PC-3 (cell line): ENCODE results near the gene CRYBG2. TPM values are rescaled to one million over a fixed set of nuclear protein-coding genes. Genes with fewer than 3 reads are reported as not detected.

Experiments used
- ATAC-seq: fragments of 200-7000 bp; cut with Tn5 transposase; 2 replicates; pipeline ENCODE4 v1.9.1; 2020; ENCODE audit warnings: mild to moderate bottlenecking, moderate library complexity
- BruUV-seq: library from RNA; stranded (reverse); fragments of 400-500 nt; replicated peaks from 2 replicates; lab custom pipeline; 2021; lab: Mats Ljungman, UMichigan
- CTCF ChIA-PET: fragments of 300-600 bp; sonication (Branson Sonifier 250); formaldehyde crosslinking; loops from one replicate; lab custom pipeline; 2022; ENCODE audit warnings: antibody characterized with exemption; lab: Charles Lee
- POLR2A ChIA-PET: fragments of 300-600 bp; sonication (Branson Sonifier 250); formaldehyde crosslinking; loops from one replicate; lab custom pipeline; 2022; ENCODE audit warnings: antibody characterized with exemption; ENCODE audit not compliant: unreplicated experiment; lab: Charles Lee
- DNase-seq: peaks from one replicate; pipeline ENCODE4 v3.0.0-alpha.2; 2015
- H2AFZ ChIP-seq: fragments of 300-600 bp; sonication (generic); 2 replicates; pipeline ENCODE4 v1.6.0; 2016; ENCODE audit warnings: antibody characterized with exemption, low read length
- H3F3A ChIP-seq: fragments of 300-600 bp; sonication (generic); one replicate; pipeline ENCODE4 v1.6.0; 2017; ENCODE audit warnings: antibody characterized with exemption, low read length, control low read depth, mild to moderate bottlenecking; ENCODE audit not compliant: unreplicated experiment
- H3K27ac ChIP-seq: fragments of 300-600 bp; sonication (generic); 2 replicates; pipeline ENCODE4 v1.5.1; 2016; ENCODE audit warnings: mild to moderate bottlenecking, low read length
- H3K27me3 ChIP-seq: fragments of 300-600 bp; sonication (generic); 2 replicates; pipeline ENCODE4 v1.6.1; 2016; ENCODE audit warnings: low read length, mixed read lengths
- H3K36me3 ChIP-seq: fragments of 300-600 bp; sonication (generic); 2 replicates; pipeline ENCODE4 v1.6.1; 2016; ENCODE audit warnings: low read depth, mixed run types, low read length, mixed read lengths
- H3K4me1 ChIP-seq: fragments of 300-600 bp; sonication (generic); 2 replicates; pipeline ENCODE4 v1.5.1; 2016; ENCODE audit warnings: low read length; ENCODE audit not compliant: insufficient read depth
- H3K4me2 ChIP-seq: fragments of 300-600 bp; sonication (generic); 2 replicates; pipeline ENCODE4 v1.6.0; 2016; ENCODE audit warnings: low read length
- H3K4me3 ChIP-seq: fragments of 300-600 bp; sonication (generic); 2 replicates; pipeline ENCODE4 v1.5.1; 2016; ENCODE audit warnings: mild to moderate bottlenecking, low read length, mixed read lengths
- H3K79me2 ChIP-seq: fragments of 300-600 bp; sonication (generic); 2 replicates; pipeline ENCODE4 v1.6.1; 2017; ENCODE audit warnings: low read length, mixed read lengths
- H3K9ac ChIP-seq: fragments of 300-600 bp; sonication (generic); 2 replicates; pipeline ENCODE4 v1.6.0; 2016; ENCODE audit warnings: mild to moderate bottlenecking, low read length
- H3K9me2 ChIP-seq: fragments of 300-600 bp; sonication (generic); replicated peaks from 2 replicates; pipeline ENCODE4 v1.6.1; 2016; ENCODE audit warnings: mixed run types, low read length, mixed read lengths
- H3K9me3 ChIP-seq: fragments of 300-600 bp; sonication (generic); 2 replicates; pipeline ENCODE4 v1.6.1; 2016; ENCODE audit warnings: low read length, mixed read lengths
- H4K20me1 ChIP-seq: fragments of 300-600 bp; sonication (generic); 2 replicates; pipeline ENCODE4 v1.6.1; 2016; ENCODE audit warnings: low read length, mixed read lengths
- EZH2 ChIP-seq: fragments of 300-600 bp; sonication (generic); IDR thresholded peaks from one replicate; pipeline ENCODE4 v1.6.1; 2017; ENCODE audit warnings: antibody characterized with exemption, mild to moderate bottlenecking, low read length; ENCODE audit not compliant: unreplicated experiment
- EZH2phosphoT487 ChIP-seq: fragments of 300-600 bp; sonication (generic); IDR thresholded peaks from 2 replicates; pipeline ENCODE4 v1.6.1; 2018; ENCODE audit warnings: mild to moderate bottlenecking, antibody characterized with exemption, low read length, borderline replicate concordance
- intact Hi-C: fragments of 100-400 bp; cut with micrococcal nuclease; formaldehyde crosslinking; loops from 2 replicates; pipeline ENCODE4 v1.9.0; 2023
- total RNA-seq: library from RNA; depleted of rRNA; stranded (reverse); fragments of >200 nt; gene quantifications from 2 replicates; pipeline ENCODE4 v1.2.3, GENCODE V29; 2014
- TF ChIP-seq, protein P1 (sequence below): fragments of 300-600 bp; sonication (generic); conservative IDR thresholded peaks from 2 replicates; pipeline ENCODE4 v1.5.1; 2017; ENCODE audit warnings: antibody characterized with exemption, low read depth, mild to moderate bottlenecking, low read length

Gene CRYBG2
- total RNA-seq, 1 experiment from 2014 or later: 15.3 TPM

DNA sequence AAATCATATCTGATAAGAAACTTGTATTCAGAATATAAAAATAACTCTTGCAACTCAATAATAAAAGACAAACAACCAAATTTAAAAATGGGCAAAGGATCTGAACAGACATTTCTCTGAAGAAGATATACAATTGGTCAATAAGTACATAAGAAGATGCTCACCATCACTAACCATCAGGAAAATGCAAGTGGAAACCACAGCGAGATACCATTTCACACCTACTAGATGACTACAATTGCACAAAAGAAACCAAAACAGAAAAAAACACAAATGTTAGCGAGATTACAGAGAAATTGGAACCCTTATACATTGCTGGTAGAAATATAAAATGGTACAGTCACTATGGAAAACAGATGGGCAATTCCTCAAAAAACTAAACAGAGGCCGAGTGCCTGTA is 30.1 kb upstream of the CRYBG2 start:
- H3K36me3 ChIP-seq: no peaks in the 10 kb centered on the region
- H3K9ac ChIP-seq: no peak overlapping the region
- H3K9me3 ChIP-seq: no peaks in the 10 kb centered on the region
- H3F3A ChIP-seq: no peaks in the 10 kb centered on the region
- intact Hi-C loops: no loop called here
- no peak for ATAC-seq
- no peak for DNase-seq
- H3K4me2 ChIP-seq: no peak overlapping the region
- H3K9me2 ChIP-seq: no peaks in the 10 kb centered on the region
- peaks cover 28% of the 10 kb centered on the region for H3K4me1 ChIP-seq
- no peaks in the 10 kb centered on the region for H4K20me1 ChIP-seq
- no TSS peak for BruUV-seq
- H3K27me3 ChIP-seq: no peaks in the 10 kb centered on the region
- TF ChIP-seq, protein P1, sequence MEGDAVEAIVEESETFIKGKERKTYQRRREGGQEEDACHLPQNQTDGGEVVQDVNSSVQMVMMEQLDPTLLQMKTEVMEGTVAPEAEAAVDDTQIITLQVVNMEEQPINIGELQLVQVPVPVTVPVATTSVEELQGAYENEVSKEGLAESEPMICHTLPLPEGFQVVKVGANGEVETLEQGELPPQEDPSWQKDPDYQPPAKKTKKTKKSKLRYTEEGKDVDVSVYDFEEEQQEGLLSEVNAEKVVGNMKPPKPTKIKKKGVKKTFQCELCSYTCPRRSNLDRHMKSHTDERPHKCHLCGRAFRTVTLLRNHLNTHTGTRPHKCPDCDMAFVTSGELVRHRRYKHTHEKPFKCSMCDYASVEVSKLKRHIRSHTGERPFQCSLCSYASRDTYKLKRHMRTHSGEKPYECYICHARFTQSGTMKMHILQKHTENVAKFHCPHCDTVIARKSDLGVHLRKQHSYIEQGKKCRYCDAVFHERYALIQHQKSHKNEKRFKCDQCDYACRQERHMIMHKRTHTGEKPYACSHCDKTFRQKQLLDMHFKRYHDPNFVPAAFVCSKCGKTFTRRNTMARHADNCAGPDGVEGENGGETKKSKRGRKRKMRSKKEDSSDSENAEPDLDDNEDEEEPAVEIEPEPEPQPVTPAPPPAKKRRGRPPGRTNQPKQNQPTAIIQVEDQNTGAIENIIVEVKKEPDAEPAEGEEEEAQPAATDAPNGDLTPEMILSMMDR: no peak
- no peak for TF ChIP-seq EZH2phosphoT487
- TF ChIP-seq EZH2: no peak
- H3K4me3 ChIP-seq: no peak overlapping the region
- H3K27ac ChIP-seq: no peak overlapping the region
- CTCF ChIA-PET: no interaction called here
- POLR2A ChIA-PET: no interaction called here
- no peaks in the 10 kb centered on the region for H3K79me2 ChIP-seq
- no peak overlapping the region for H2AFZ ChIP-seq

DNA sequence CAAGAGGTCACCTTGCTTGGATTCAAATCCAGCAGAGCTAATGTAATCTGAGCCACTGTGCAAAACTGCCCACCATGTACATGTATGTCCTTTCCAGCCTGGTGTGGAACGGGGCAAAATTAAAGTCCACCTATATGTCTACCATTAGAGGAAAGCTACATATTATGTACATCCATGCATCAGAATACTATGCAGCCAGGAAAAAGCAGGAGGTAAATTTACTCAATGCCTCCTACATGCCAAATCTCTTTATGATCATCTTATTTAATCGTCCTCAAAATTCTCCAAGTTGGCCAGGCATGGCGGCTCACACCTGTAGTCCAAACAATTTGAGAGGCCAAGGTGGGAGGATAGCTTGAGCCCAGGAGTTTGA is 24.9 kb upstream of the CRYBG2 start:
- ChIA-PET POLR2A (no interaction called here), CTCF (interaction anchor here (1.1 kb wide), 1 partner anchor 13 kb away, joined by 5 read pairs; no protein-coding TSS in a partner anchor)
- no peak overlapping the region for H3K4me3 ChIP-seq
- H4K20me1 ChIP-seq: no peaks in the 10 kb centered on the region
- H3K9me3 ChIP-seq: no peaks in the 10 kb centered on the region
- TF ChIP-seq, protein P1: no peak
- TF ChIP-seq EZH2 (no peak), EZH2phosphoT487 (no peak)
- no peak overlapping the region for H2AFZ ChIP-seq
- H3K4me1 ChIP-seq: peaks cover 16% of the 10 kb centered on the region
- no peaks in the 10 kb centered on the region for H3K9me2 ChIP-seq
- intact Hi-C loops: no loop called here
- ATAC-seq (no peak), DNase-seq (no peak)
- no peaks in the 10 kb centered on the region for H3K27me3 ChIP-seq
- H3K79me2 ChIP-seq: no peaks in the 10 kb centered on the region
- BruUV-seq: no TSS peak
- H3F3A ChIP-seq: peaks cover 3% of the 10 kb centered on the region
- H3K9ac ChIP-seq: no peak overlapping the region
- peak overlapping the region; percentile 59; the same call in 1 of the 2 replicates for H3K4me2 ChIP-seq
- H3K36me3 ChIP-seq: no peaks in the 10 kb centered on the region
- H3K27ac ChIP-seq: peak overlapping the region; percentile 76; the same call in 1 of the 2 replicates

DNA sequence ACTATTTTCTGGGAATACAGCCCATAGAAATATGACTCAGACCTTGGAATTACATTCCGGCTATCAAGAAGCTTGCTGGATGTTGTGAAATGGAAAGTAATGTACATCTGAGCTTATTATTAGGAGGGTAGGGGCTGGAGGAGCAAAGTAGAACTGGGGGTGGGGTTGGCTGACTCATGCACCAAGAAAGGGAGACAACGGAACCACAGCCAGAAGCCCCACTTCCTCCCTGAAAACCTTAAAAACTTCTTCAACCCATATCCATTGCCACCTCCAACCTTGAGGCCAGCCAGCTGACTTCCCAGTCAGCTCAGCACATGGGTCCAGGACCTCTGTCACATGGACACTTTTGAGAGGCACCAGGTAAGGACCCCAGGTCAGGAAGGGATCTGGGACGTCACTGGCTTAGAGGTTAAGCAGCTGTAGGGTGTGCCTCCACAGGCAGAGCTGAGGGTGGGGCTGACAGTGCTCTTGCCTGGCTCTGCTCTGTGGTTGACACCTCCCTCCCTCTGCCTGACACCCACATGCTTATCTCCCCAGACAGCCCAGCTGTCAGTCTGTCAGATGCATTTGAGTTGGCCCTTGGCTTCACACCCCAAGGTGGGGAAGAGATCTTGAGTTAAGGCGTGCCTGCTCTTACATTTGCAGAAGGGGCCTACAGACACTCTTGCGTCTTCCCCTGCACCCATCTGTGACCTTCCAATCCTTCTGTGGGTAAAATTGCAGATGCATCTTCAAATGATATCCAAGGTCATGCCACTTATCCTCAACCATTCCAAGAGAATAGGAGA is 24.4 kb upstream of the CRYBG2 start:
- no TSS peak for BruUV-seq
- no peaks in the 10 kb centered on the region for H3K36me3 ChIP-seq
- TF ChIP-seq EZH2: no peak
- TF ChIP-seq EZH2phosphoT487: no peak
- TF ChIP-seq, protein P1: no peak
- intact Hi-C loops: no loop called here
- H3K9me3 ChIP-seq: no peaks in the 10 kb centered on the region
- H4K20me1 ChIP-seq: no peaks in the 10 kb centered on the region
- ATAC-seq (peak; percentile 88), DNase-seq (peak; percentile 94)
- ChIA-PET CTCF (interaction anchor here (0.8 to 1.1 kb wide), 3 partner anchors 11 to 39 kb away, joined by 3 to 5 read pairs (median 4); no protein-coding TSS in a partner anchor), POLR2A (interaction anchor here (0.5 to 0.7 kb wide), 4 partner anchors 13 to 291 kb away, joined by 3 to 10 read pairs (median 6); partner anchors contain the start of gene CNKSR1)
- peak overlapping the region; percentile 25; the same call in 1 of the 2 replicates for H2AFZ ChIP-seq
- peaks cover 3% of the 10 kb centered on the region for H3F3A ChIP-seq
- H3K9ac ChIP-seq: no peak overlapping the region
- H3K4me1 ChIP-seq: peaks cover 16% of the 10 kb centered on the region
- H3K4me3 ChIP-seq: no peak overlapping the region; the same call in 1 of the 2 replicates
- H3K4me2 ChIP-seq: peak overlapping the region; percentile 59
- no peaks in the 10 kb centered on the region for H3K79me2 ChIP-seq
- no peaks in the 10 kb centered on the region for H3K27me3 ChIP-seq
- H3K9me2 ChIP-seq: no peaks in the 10 kb centered on the region
- H3K27ac ChIP-seq: peak overlapping the region; percentile 76
